H1 (cell line): Measurements from ENCODE around the gene CA7. TPM values are rescaled to one million over a fixed set of nuclear protein-coding genes. Genes with fewer than 3 reads are reported as not detected.

Source experiments
- CTCF ChIA-PET: fragments of 300-600 bp; sonication (Branson Sonifier 250); formaldehyde crosslinking; loops from one replicate; lab custom pipeline; 2021; ENCODE audit not compliant: partially characterized antibody; lab: Charles Lee
- POLR2A ChIA-PET: fragments of 300-600 bp; sonication (Branson Sonifier 250); formaldehyde crosslinking; loops from one replicate; lab custom pipeline; 2021; ENCODE audit warnings: inconsistent platforms; ENCODE audit not compliant: partially characterized antibody; lab: Charles Lee
- DNase-seq, 2 experiments: peaks; one replicate each; pipeline versions ENCODE4 v3.0.0 to v3.0.0-alpha.2; 2010 to 2022; ENCODE audit warnings: low spot score in 2 of 2, low read depth in 1 of 2, mixed read lengths in 1 of 2
- FAIRE-seq: peaks from 2 replicates; lab custom pipeline; 2011; peaks lifted over from hg19 to GRCh38; lab: Jason Lieb, UNC
- H2AFZ ChIP-seq: 2 replicates; pipeline ENCODE4 v1.8.1; 2012; ENCODE audit warnings: low read length, inconsistent platforms
- H2AK5ac ChIP-seq: 2 replicates; pipeline ENCODE4 v1.6.1; 2013; ENCODE audit warnings: low read depth, low read length
- H2BK120ac ChIP-seq: replicated peaks from 2 replicates; pipeline ENCODE3; 2013; ENCODE audit warnings: low read depth, low read length, inconsistent platforms
- H2BK12ac ChIP-seq: 2 replicates; pipeline ENCODE4 v1.6.1; 2013; ENCODE audit warnings: low read depth, low read length
- H2BK15ac ChIP-seq: 2 replicates; pipeline ENCODE4 v1.6.1; 2013; ENCODE audit warnings: low read length
- H2BK20ac ChIP-seq: 2 replicates; pipeline ENCODE4 v1.6.1; 2013; ENCODE audit warnings: low read length
- H2BK5ac ChIP-seq: 2 replicates; pipeline ENCODE4 v1.6.1; 2013; ENCODE audit warnings: low read depth, low read length
- H3K14ac ChIP-seq: 2 replicates; pipeline ENCODE4 v1.6.1; 2013; ENCODE audit warnings: inconsistent platforms; ENCODE audit not compliant: insufficient read length
- H3K18ac ChIP-seq: 2 replicates; pipeline ENCODE4 v1.6.1; 2013; ENCODE audit warnings: low read length; ENCODE audit errors: extremely low read depth
- H3K23ac ChIP-seq: 2 replicates; pipeline ENCODE4 v1.6.1; 2013; ENCODE audit warnings: inconsistent platforms; ENCODE audit not compliant: insufficient read length
- H3K23me2 ChIP-seq: 2 replicates; pipeline ENCODE4 v1.6.1; 2013; ENCODE audit warnings: low read depth, low read length
- H3K27ac ChIP-seq: 2 replicates; pipeline ENCODE4 v1.6.1; 2011; ENCODE audit warnings: low read depth, low read length, inconsistent platforms
- H3K27me3 ChIP-seq, 4 experiments: replicated peaks in 1 of 4; 1 replicate in 1 of 4; 2 replicates in 3 of 4; pipeline versions ENCODE4 v1.6.1 to v1.8.1; 2011 to 2013; ENCODE audit warnings: low read length in 3 of 4, mild to moderate bottlenecking in 3 of 4, inconsistent platforms in 2 of 4, mixed read lengths in 2 of 4, moderate library complexity in 1 of 4; ENCODE audit not compliant: control insufficient read depth in 3 of 4, insufficient read depth in 3 of 4; ENCODE audit errors: extremely low read depth in 1 of 4
- H3K36me3 ChIP-seq, 4 experiments: 2 replicates each; pipeline versions ENCODE4 v1.6.1 to v1.8.1; 2011 to 2013; ENCODE audit warnings: mild to moderate bottlenecking in 4 of 4, low read length in 3 of 4, moderate library complexity in 2 of 4, control low read depth in 1 of 4, inconsistent platforms in 1 of 4; ENCODE audit not compliant: insufficient read depth in 4 of 4, control insufficient read depth in 2 of 4
- H3K4ac ChIP-seq: replicated peaks from 2 replicates; pipeline ENCODE3; 2013; ENCODE audit warnings: low read length, low read depth, mixed read lengths, inconsistent platforms; ENCODE audit not compliant: insufficient read length
- H3K4me1 ChIP-seq, 4 experiments: replicated peaks in 1 of 4; 1 replicate in 1 of 4; 2 replicates in 3 of 4; pipeline versions ENCODE4 v1.6.1 to v1.8.1; 2011 to 2013; ENCODE audit warnings: low read length in 3 of 4, inconsistent platforms in 2 of 4, mixed read lengths in 1 of 4; ENCODE audit not compliant: insufficient read depth in 4 of 4, control insufficient read depth in 3 of 4
- H3K4me2 ChIP-seq, 2 experiments: 2 replicates each; pipeline versions ENCODE4 v1.6.1 to v1.8.1; 2011 to 2013; ENCODE audit warnings: low read depth in 2 of 2, low read length in 2 of 2, control low read depth in 1 of 2, inconsistent platforms in 1 of 2, mild to moderate bottlenecking in 1 of 2; ENCODE audit not compliant: insufficient read depth in 1 of 2
- H3K4me3 ChIP-seq, 4 experiments: fragments of 200-600, 300-600 bp in 1 of 4; sonication (generic), shearing (Covaris generic), sonication (Bioruptor Twin) in 1 of 4; 2 replicates each; pipeline versions ENCODE4 v1.5.1 to v1.8.1; 2011 to 2016; ENCODE audit warnings: low read length in 4 of 4, low read depth in 3 of 4, control low read depth in 2 of 4, inconsistent platforms in 2 of 4, mild to moderate bottlenecking in 2 of 4, mixed read lengths in 1 of 4, moderate library complexity in 1 of 4; ENCODE audit not compliant: insufficient read depth in 2 of 4; ENCODE audit errors: extremely low read depth in 1 of 4
- H3K56ac ChIP-seq: replicated peaks from 2 replicates; pipeline ENCODE3; 2013; ENCODE audit warnings: low read depth, mild to moderate bottlenecking, mixed read lengths, low read length, inconsistent platforms; ENCODE audit not compliant: insufficient read length
- H3K79me1 ChIP-seq: 2 replicates; pipeline ENCODE4 v1.6.1; 2013; ENCODE audit warnings: low read depth, low read length, control low read depth
- H3K79me2 ChIP-seq, 2 experiments: 2 replicates each; pipeline versions ENCODE4 v1.6.1 to v1.8.1; 2012 to 2013; ENCODE audit warnings: low read length in 2 of 2, mild to moderate bottlenecking in 2 of 2, inconsistent platforms in 1 of 2; ENCODE audit not compliant: insufficient read depth in 2 of 2, control insufficient read depth in 1 of 2
- H3K9ac ChIP-seq, 4 experiments: replicated peaks in 1 of 4; 1 replicate in 1 of 4; 2 replicates in 3 of 4; pipeline versions ENCODE4 v1.6.1 to v1.8.1; 2011 to 2013; ENCODE audit warnings: low read depth in 3 of 4, low read length in 3 of 4, control low read depth in 2 of 4, mild to moderate bottlenecking in 2 of 4, moderate library complexity in 2 of 4, inconsistent platforms in 1 of 4; ENCODE audit errors: extremely low read depth in 1 of 4
- H3K9me3 ChIP-seq, 2 experiments: 2 replicates each; pipeline versions ENCODE4 v1.6.1 to v1.8.1; 2012 to 2013; ENCODE audit warnings: mild to moderate bottlenecking in 2 of 2, moderate library complexity in 2 of 2, control low read depth in 1 of 2, inconsistent platforms in 1 of 2, low read depth in 1 of 2, low read length in 1 of 2, mixed read lengths in 1 of 2; ENCODE audit not compliant: insufficient read depth in 2 of 2
- H4K20me1 ChIP-seq, 2 experiments: replicated peaks in 1 of 2; 2 replicates each; pipeline versions ENCODE3 to v1.8.1; 2011 to 2013; ENCODE audit warnings: inconsistent platforms in 2 of 2, low read length in 2 of 2, mild to moderate bottlenecking in 1 of 2; ENCODE audit not compliant: insufficient read depth in 2 of 2, control insufficient read depth in 1 of 2
- H4K5ac ChIP-seq: 2 replicates; pipeline ENCODE4 v1.6.1; 2013; ENCODE audit warnings: low read length, low read depth, mixed read lengths, inconsistent platforms; ENCODE audit not compliant: insufficient read length
- H4K8ac ChIP-seq: 2 replicates; pipeline ENCODE4 v1.8.0; 2013; ENCODE audit warnings: mild to moderate bottlenecking, moderate library complexity, low read length, inconsistent platforms; ENCODE audit not compliant: insufficient read depth; ENCODE audit errors: extremely low read depth
- H4K91ac ChIP-seq: replicated peaks from 2 replicates; pipeline ENCODE3; 2013; ENCODE audit warnings: low read length, mixed read lengths, inconsistent platforms; ENCODE audit not compliant: insufficient read length
- BACH1 ChIP-seq: IDR thresholded peaks from 2 replicates; pipeline ENCODE4 v1.6.1; 2012; ENCODE audit warnings: low read length, improper control_type of control experiment
- CHD1 ChIP-seq: IDR thresholded peaks from 2 replicates; pipeline ENCODE4 v1.6.1; 2012; ENCODE audit warnings: low read depth, low read length, improper control_type of control experiment
- GTF2F1 ChIP-seq: IDR thresholded peaks from 2 replicates; pipeline ENCODE4 v1.6.1; 2012; ENCODE audit warnings: low read depth, low read length, improper control_type of control experiment, borderline replicate concordance
- HDAC6 ChIP-seq: IDR thresholded peaks from one replicate; pipeline ENCODE4 v1.7.1; 2012; ENCODE audit warnings: low read depth, mild to moderate bottlenecking, inconsistent platforms, low read length, moderate library complexity
- KDM4A ChIP-seq: IDR thresholded peaks from one replicate; pipeline ENCODE4 v1.7.1; 2012; ENCODE audit warnings: low read depth, mild to moderate bottlenecking, moderate library complexity, low read length, inconsistent platforms; ENCODE audit not compliant: severe bottlenecking
- NRF1 ChIP-seq: IDR thresholded peaks from 2 replicates; pipeline ENCODE4 v1.6.1; 2011; ENCODE audit warnings: mild to moderate bottlenecking, low read depth, low read length, improper control_type of control experiment
- RFX5 ChIP-seq: IDR thresholded peaks from 2 replicates; pipeline ENCODE4 v1.6.1; 2011; ENCODE audit warnings: low read depth, low read length, improper control_type of control experiment, borderline replicate concordance
- SIX5 ChIP-seq: IDR thresholded peaks from 2 replicates; pipeline ENCODE4 v1.6.1; 2011; ENCODE audit warnings: mild to moderate bottlenecking, low read depth, low read length
- SP2 ChIP-seq: IDR thresholded peaks from 2 replicates; pipeline ENCODE4 v1.6.1; 2012; ENCODE audit warnings: mild to moderate bottlenecking, low read length, inconsistent platforms
- WGBS, 2 experiments: shearing (Covaris generic) in 1 of 2; methylation state at CpG; one replicate each; pipeline versions ENCODE4 v1.1.6 to v1.1.7; 2013 to 2015; ENCODE audit warnings: low lambda C conversion rate in 2 of 2, mixed read lengths in 2 of 2, inconsistent platforms in 1 of 2, low coverage in 1 of 2, missing lambda C conversion rate in 1 of 2; ENCODE audit not compliant: insufficient replicate concordance in 2 of 2, insufficient coverage in 1 of 2, insufficient read length in 1 of 2; ENCODE audit errors: extremely low coverage in 1 of 2, missing lambda C conversion rate in 1 of 2; 5-methylcytosine and 5-hydroxymethylcytosine counted together
- polyA plus RNA-seq, 7 experiments: library from polyadenylated mRNA; depleted of rRNA in 3 of 7; stranded (reverse) in 5 of 7; unstranded in 2 of 7; fragments of >200 nt in 5 of 7; fragments of 200-250 nt in 2 of 7; gene quantifications; 1 replicate in 5 of 7; 2 replicates in 1 of 7; 4 replicates in 1 of 7; pipeline versions ENCODE4 v1.2.1 to v1.2.3, GENCODE V29; 2011 to 2013; ENCODE audit warnings: missing spikeins in 2 of 7, mixed read lengths in 2 of 7
- total RNA-seq: library from RNA; stranded (reverse); fragmentation: NEBNext Ultra II Directional; extraction: Animal tissue kit (Norgen Biotek cat#: 25700); gene quantifications from 2 replicates; pipeline ENCODE4 v1.2.1, GENCODE V29; 2021

Gene CA7
- total and polyA plus RNA-seq, 2 of the 8 experiments (the other 6 are each of a cell fraction or from before 2014, with no cell fraction given): 1.7 to 2.7 TPM

DNA sequence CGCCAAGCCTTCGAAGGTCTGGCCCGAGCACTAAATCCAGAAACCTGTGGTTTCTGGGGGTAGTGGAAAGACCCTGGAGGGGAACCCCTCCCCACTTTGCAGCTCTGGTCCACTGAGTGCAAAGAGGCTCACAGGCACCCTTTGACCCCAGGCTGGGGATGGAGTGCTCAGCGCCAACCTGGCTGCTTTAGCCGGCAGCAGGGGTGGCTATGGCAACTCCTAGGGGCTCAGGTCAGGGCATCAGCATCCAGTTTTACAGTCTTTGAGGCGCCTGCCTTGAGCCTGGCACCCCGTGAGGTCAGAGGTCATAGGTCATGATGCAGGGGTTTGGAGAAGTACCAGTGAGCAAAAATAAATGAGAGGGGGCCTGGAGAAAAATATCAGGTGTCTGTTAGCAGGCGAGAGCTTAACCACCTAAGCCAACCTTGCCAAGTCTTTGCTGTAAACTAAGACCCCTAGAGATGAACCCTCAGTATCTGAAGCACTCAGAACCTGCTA, 17.9 kb downstream of the CA7 start:
- no peak for FAIRE-seq
- no peaks in the 10 kb centered on the region for H3K79me2 ChIP-seq
- H3K18ac ChIP-seq: no peak overlapping the region
- no peak overlapping the region for H4K8ac ChIP-seq
- no peaks in the 10 kb centered on the region for H3K79me1 ChIP-seq
- H3K4me3 ChIP-seq: no peak overlapping the region
- H3K23ac ChIP-seq: no peak overlapping the region
- H2AK5ac ChIP-seq: no peak overlapping the region
- no peaks in the 10 kb centered on the region for H3K9me3 ChIP-seq
- no peak overlapping the region for H2BK15ac ChIP-seq
- DNase-seq: no peak
- ChIA-PET POLR2A (interaction anchor here (1.0 to 1.5 kb wide), 3 partner anchors 9 to 32 kb away, joined by 3 to 10 read pairs (median 4); partner anchors contain the start of gene NAE1), CTCF (interaction anchor here (0.6 to 2.6 kb wide), 9 partner anchors 8 to 199 kb away, joined by 3 to 13 read pairs (median 3); partner anchors contain the start of gene NAE1)
- H2BK120ac ChIP-seq: no peak overlapping the region
- H3K4me1 ChIP-seq: no peaks in the 10 kb centered on the region
- H2BK5ac ChIP-seq: no peak overlapping the region
- no peaks in the 10 kb centered on the region for H3K36me3 ChIP-seq
- no peak overlapping the region for H3K4ac ChIP-seq
- WGBS, 2 experiments: 92% methylated on average over 8 of the region's 8 CpGs; no CpG with 5 or more reads in 1 of the 2 experiments
- no peaks in the 10 kb centered on the region for H3K27me3 ChIP-seq
- H3K56ac ChIP-seq: no peak overlapping the region
- TF ChIP-seq SP2: no peak
- TF ChIP-seq SIX5: no peak
- TF ChIP-seq KDM4A: no peak
- TF ChIP-seq RFX5: no peak
- no peak for TF ChIP-seq GTF2F1
- no peak for TF ChIP-seq NRF1
- TF ChIP-seq HDAC6: no peak
- TF ChIP-seq BACH1: no peak
- TF ChIP-seq CHD1: no peak
- H3K27ac ChIP-seq: no peak overlapping the region
- H3K4me2 ChIP-seq: no peak overlapping the region
- no peak overlapping the region for H3K14ac ChIP-seq
- H3K9ac ChIP-seq: no peak overlapping the region
- no peak overlapping the region for H2BK12ac ChIP-seq
- H3K23me2 ChIP-seq: no peaks in the 10 kb centered on the region
- no peak overlapping the region for H4K91ac ChIP-seq
- H2BK20ac ChIP-seq: no peak overlapping the region
- no peak overlapping the region for H4K5ac ChIP-seq
- H4K20me1 ChIP-seq: no peaks in the 10 kb centered on the region
- no peak overlapping the region for H2AFZ ChIP-seq
